Measurements from ENCODE around the gene PAMR1.

PAMR1 gene

GRCh38 chr11:35388061-35388460 is 137.4 kb downstream of the PAMR1 start:
- no peaks in the 10 kb centered on the region for H3K9me3 Mint-ChIP-seq
- TF ChIP-seq, protein P1, sequence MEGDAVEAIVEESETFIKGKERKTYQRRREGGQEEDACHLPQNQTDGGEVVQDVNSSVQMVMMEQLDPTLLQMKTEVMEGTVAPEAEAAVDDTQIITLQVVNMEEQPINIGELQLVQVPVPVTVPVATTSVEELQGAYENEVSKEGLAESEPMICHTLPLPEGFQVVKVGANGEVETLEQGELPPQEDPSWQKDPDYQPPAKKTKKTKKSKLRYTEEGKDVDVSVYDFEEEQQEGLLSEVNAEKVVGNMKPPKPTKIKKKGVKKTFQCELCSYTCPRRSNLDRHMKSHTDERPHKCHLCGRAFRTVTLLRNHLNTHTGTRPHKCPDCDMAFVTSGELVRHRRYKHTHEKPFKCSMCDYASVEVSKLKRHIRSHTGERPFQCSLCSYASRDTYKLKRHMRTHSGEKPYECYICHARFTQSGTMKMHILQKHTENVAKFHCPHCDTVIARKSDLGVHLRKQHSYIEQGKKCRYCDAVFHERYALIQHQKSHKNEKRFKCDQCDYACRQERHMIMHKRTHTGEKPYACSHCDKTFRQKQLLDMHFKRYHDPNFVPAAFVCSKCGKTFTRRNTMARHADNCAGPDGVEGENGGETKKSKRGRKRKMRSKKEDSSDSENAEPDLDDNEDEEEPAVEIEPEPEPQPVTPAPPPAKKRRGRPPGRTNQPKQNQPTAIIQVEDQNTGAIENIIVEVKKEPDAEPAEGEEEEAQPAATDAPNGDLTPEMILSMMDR (IDR thresholded peaks at IDR 0.05; ENCODE audit: unreplicated experiment in 3 of 3): no peak
- peaks cover 3% of the 10 kb centered on the region for H3K36me3 Mint-ChIP-seq (ENCODE audit: low read depth)
- no peak overlapping the region for H3K4me3 Mint-ChIP-seq
- H3K27ac Mint-ChIP-seq: no peak overlapping the region
- peaks cover 5% of the 10 kb centered on the region for H3K27me3 Mint-ChIP-seq (ENCODE audit: low read depth)
- peaks cover 6% of the 10 kb centered on the region for H3K4me1 Mint-ChIP-seq

DNA sequence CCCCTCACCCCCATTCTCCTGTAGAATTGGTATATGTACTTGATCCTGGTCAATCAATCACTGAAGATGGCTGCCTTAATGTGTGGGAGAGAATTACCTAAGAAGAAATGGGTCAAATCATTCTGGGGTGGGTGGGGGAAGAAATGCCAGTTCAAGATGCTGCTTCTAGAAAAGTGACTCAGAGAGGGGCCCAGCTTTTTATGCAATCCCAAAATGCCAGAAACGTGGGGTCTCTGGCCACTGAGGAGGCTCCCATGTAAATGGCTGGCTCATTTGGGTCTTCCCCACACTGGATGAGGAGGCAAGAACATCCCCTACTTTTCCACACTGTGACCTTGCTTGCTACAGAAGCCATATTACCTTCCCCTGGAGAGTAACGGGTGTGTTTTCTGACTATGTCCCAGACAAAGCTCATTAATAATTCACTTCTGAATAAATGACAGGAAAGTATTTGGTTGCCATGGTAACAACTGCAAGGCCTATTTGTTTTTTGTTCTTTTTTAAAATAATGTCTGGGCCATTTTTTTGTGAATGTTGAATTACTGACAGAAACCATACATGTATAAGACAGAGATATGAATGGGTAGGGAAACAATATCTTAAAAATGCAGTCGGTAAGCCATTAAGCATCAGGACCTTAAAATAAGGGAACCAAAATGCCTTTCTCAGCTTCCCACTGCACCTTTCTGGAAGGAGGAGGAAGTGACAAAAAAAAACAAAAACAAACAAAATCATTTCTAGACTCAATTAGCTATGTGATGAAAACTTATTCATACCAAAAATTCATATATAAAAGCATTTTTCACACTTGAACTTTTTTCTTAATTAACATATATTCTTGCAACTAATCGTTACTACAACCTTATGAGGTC is 138.1 kb downstream of the PAMR1 start:
- Mint-ChIP-seq H3K4me1 (peaks cover 5% of the 10 kb centered on the region), H3K36me3 (ENCODE audit: low read depth) (peaks cover 3% of the 10 kb centered on the region), H3K27me3 (ENCODE audit: low read depth) (peaks cover 5% of the 10 kb centered on the region), H3K4me3 (no peak overlapping the region), H3K27ac (no peak overlapping the region), H3K9me3 (no peaks in the 10 kb centered on the region)
- TF ChIP-seq, protein P1 (IDR thresholded peaks at IDR 0.05; ENCODE audit: unreplicated experiment in 3 of 3): no peak

GRCh38 chr11:35383953-35384352 is 141.5 kb downstream of the PAMR1 start:
- TF ChIP-seq, protein P1 (IDR thresholded peaks at IDR 0.05; ENCODE audit: unreplicated experiment in 3 of 3): no peak
- Mint-ChIP-seq H3K4me1 (no peaks in the 10 kb centered on the region), H3K27ac (no peak overlapping the region), H3K36me3 (ENCODE audit: low read depth) (peaks cover 3% of the 10 kb centered on the region), H3K4me3 (no peak overlapping the region), H3K9me3 (no peaks in the 10 kb centered on the region), H3K27me3 (ENCODE audit: low read depth) (peaks cover 3% of the 10 kb centered on the region)
